GM20000 (cell line): Measurements from ENCODE around the gene SLC35G2.
"Not testable (repeated sequence)": the region's sequence is repeated elsewhere in the genome, so short reads cannot be mapped to it uniquely, and the experiment has no call there.

Source experiments
- DNase-seq: peaks from one replicate; pipeline ENCODE4 v3.0.0; 2012; ENCODE audit warnings: low spot score
- TF ChIP-seq, protein P1 (sequence below): IDR thresholded peaks from 2 replicates; pipeline ENCODE4 v1.5.1; 2012; ENCODE audit warnings: mild to moderate bottlenecking, control low read depth; ENCODE audit errors: extremely low read depth, missing control alignments

Gene SLC35G2

DNA sequence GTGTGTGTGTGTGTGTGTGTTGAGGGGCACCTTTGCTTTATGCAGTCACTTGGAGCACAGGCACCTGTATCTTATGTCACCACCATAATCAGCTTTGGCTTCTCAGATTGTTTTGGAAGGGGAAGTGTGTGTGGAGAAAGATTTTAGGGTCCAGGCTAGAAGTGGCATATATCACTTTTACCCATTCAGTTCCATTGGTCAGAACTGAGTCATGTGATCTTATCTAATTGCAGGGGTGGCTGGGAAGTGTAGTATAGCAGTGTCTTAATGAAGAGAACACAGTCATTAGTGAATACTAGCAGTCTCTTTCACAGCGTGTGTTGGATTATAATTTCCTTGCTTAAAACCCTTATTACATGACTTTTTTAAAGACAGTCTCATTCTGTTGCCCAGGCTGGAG lies 63.6 kb downstream of the SLC35G2 start:
- TF ChIP-seq, protein P1, sequence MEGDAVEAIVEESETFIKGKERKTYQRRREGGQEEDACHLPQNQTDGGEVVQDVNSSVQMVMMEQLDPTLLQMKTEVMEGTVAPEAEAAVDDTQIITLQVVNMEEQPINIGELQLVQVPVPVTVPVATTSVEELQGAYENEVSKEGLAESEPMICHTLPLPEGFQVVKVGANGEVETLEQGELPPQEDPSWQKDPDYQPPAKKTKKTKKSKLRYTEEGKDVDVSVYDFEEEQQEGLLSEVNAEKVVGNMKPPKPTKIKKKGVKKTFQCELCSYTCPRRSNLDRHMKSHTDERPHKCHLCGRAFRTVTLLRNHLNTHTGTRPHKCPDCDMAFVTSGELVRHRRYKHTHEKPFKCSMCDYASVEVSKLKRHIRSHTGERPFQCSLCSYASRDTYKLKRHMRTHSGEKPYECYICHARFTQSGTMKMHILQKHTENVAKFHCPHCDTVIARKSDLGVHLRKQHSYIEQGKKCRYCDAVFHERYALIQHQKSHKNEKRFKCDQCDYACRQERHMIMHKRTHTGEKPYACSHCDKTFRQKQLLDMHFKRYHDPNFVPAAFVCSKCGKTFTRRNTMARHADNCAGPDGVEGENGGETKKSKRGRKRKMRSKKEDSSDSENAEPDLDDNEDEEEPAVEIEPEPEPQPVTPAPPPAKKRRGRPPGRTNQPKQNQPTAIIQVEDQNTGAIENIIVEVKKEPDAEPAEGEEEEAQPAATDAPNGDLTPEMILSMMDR = no peak
- DNase-seq = no peak

DNA sequence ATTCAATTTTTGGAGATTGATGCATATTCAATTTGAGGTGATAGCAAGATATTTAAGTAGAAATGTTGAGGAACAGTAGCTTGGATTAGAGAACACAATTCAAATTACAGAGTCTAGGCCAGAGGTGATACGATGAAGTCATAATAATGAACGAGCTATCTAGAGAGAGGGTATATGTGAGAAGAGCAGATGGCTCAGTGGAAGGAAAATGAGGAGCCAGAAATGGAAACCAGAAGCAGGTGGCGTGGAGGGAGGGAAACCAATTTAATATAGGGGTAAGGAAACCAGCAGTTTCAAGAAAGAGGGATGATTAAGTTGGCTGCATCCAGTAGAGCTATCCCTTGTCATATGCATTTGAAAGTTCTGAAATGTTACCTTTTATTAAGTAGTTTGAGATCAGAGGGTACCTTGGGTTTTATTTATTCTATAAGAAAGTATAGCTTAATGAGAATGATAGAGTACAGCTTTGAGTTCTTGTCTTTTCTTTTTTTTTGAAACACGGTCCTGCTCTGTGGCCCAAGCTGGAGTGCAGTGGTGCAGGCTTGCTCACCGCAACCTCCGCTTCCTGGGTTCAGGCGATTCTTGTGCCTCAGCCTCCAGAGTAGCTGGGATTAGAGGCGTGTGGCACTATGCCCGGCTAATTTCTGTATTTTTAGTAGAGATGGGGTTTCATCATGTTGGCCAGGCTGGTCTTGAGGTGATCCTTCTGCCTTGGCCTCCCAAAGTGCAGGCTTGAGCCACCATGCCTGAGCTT lies 65.2 kb downstream of the SLC35G2 start:
- peak; percentile 16 for DNase-seq
- TF ChIP-seq, protein P1 = no peak

DNA sequence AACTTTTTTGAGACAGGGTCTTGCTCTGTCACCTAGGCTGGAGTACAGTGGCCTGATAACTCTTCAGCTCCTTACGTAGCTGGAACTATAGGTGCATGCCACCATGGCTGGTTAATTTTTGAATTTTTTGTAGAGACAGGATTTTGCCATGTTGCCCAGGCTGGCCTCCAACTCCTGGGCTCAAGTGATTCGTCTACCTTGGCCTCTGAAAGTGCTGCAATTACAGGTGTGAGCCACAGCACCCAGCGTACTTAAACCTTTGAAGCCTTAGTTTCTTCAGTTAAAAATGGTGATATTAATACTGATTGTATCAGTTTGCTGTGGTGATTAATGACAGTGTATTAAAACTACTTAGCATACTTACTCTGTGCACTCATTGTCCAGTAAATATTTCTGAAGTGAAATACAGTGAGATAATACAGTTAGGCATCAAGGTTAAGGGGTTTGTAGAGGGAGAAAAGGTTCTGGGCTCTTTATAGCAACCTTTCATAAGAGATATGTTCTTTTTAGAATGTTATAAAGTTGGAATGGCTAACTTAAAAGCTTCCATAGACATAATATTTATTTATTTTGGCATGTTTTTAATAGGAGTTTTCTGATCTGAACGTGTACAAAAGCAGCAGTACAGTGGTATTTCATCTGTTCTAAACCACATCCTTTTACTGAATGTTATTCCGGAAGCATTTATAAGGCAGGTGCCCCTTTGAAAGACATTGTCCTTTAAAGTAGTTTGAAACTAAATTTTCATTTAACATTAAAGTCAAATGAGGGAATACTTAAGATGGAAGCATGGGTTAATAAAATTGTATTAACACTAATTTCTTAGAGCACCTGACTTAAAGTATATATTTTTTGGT lies 66.7 kb downstream of the SLC35G2 start:
- TF ChIP-seq, protein P1 = no peak
- peak; percentile 38 for DNase-seq

DNA sequence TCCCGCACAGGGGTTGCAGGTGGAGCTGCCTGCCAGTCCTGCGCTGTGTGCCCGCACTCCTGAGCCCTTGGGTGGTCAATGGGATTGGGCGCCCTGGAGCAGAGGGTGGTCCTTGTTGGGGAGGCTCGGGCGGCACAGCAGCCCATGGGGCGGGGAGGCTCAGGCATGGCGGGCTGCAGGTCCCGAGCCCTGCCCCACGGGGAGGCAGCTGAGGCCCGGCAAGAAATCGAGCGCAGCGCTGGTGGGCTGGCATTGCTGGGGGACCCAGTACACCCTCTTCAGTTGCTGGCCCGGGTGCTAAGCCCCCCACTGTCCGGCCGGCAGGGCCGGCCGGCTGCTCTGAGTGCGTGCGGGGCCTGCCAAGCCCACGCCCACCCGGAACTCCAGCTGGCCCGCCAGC lies 71.0 kb downstream of the SLC35G2 start:
- no peak for DNase-seq
- TF ChIP-seq, protein P1 = no peak

DNA sequence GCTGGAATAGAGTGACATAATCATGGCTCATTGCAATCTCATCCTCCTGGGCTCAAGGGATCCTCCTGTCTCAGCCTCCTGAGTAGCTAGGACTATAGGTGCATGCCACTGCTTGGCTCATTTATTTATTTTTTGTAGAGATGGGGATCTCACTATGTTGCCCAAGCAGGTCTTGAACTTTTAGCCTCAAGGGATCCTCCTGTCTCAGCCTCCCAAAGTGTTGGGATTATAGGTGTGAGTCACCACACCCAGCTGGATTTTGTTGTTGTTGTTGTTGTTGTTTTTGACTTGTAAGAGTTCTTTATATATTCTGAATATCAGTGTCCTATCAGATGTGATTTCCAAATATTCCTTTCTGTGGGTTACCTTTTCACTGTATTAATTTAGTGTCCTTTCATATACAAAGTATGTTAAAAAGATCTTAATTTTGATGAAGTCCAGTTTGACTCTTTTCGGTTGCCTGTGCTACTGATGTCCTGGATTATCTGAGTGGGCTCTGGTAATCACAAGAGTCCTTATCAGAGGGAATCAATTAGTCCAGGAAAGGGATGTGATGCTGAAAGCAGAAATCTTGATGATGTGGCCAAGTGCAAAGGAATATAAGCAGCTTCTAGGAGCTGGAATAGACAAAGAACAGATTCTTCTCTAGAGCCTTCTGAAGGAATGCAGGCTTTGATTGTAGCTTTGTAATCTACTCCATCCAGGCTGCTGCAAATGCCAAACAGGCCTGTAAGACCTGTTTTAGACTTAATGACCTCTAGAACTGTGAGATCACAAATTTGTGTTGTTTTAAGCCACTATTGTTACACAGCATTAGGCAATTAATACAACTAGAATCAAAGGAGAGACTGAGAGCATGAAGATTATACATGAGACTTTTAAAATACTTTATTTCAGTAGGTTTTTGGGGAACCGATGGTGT lies 73.3 kb downstream of the SLC35G2 start:
- DNase-seq = no peak
- TF ChIP-seq, protein P1 = no peak

DNA sequence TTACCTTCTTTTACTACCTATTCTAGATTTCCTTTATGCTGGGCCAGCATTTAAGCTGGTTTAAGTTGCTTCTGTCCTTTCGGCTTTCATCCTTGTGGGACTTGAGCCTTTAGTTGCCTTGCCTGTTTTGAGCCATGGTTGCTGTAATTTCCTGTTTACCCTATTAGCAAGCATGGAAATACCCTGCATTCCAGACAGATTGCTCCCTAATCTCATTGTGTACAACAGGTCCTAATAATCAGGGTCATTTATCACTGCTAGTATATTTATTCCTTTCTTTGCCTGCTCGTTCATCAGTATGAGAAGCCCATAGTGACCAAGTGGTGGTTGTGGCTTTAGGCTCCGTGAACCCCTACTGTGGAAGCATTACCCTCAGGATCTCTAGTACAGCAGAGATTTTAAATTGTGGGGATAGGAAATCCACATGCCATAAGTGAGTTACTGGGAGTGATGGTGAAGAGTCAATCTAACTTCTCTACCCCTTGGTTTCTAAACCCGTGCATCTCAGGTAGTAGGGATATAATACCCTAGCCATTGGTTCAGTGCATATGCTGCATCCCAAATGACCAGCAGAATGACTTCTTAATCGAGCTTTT lies 75.0 kb downstream of the SLC35G2 start:
- TF ChIP-seq, protein P1 = no peak
- no peak for DNase-seq

DNA sequence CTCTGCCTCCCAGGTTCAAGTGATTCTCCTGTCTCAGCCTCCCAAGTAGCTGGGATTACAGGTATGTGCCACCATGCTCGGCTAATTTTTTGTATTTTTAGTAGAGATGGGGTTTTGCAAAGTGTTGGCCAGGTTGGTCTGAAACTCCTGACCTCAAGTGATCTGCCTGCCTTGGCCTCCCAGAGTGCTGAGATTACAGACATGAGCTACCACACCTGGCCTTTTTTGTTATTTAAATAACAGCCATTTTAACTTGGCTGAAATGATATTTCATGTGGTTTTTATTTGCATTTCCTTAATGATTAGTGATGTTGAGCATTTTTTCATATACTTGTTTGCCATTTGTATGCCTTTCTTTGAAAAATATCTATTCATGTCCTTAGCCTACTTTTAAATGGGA lies 78.2 kb downstream of the SLC35G2 start:
- DNase-seq = not testable (repeated sequence)
